K562 (cell line): ENCODE measurements around the gene NKIRAS2. TPM values are rescaled to one million over a fixed set of nuclear protein-coding genes. Genes with fewer than 3 reads are reported as not detected.
A peak's percentile ranks its signal among the peaks of the same experiment; 100 is the strongest.

ENCODE experiments used
- ATAC-seq: fragments of 200-7000 bp; cut with Tn5 transposase; 3 replicates; pipeline ENCODE4 v1.9.1; 2020; ENCODE audit warnings: moderate library complexity
- BruUV-seq: library from RNA; stranded (reverse); fragments of 400-500 nt; replicated peaks from 2 replicates; lab custom pipeline; 2021; lab: Mats Ljungman, UMichigan
- CTCF ChIA-PET: fragments of 300-600 bp; formaldehyde crosslinking; extraction: SDS; loops from one replicate; lab custom pipeline; 2021; ENCODE audit warnings: low intra/inter-chr PET ratio; lab: Yijun Ruan, JAX
- POLR2A ChIA-PET: fragments of 300-600, 350-650 bp; sonication (Branson Sonifier 250); formaldehyde crosslinking; extraction: SDS; loops from one replicate; lab custom pipeline; 2021; ENCODE audit warnings: antibody characterized with exemption, inconsistent platforms; lab: Yijun Ruan, JAX
- DNase-seq, 4 experiments: peaks; one replicate each; pipeline versions ENCODE4 v3.0.0 to v3.0.0-alpha.2; 2011 to 2018; ENCODE audit warnings: low spot score in 3 of 4, mixed read lengths in 3 of 4; ENCODE audit errors: extremely low read depth in 1 of 4
- FAIRE-seq: peaks from 2 replicates; lab custom pipeline; 2011; peaks lifted over from hg19 to GRCh38; lab: Jason Lieb, UNC
- H2AFZ ChIP-seq: 2 replicates; pipeline ENCODE4 v1.6.0; 2011; ENCODE audit warnings: low read depth, low read length, control low read depth, inconsistent platforms
- H3K27ac ChIP-seq: fragments of 200-600 bp; 3 replicates; pipeline ENCODE4 v1.8.0; 2011; ENCODE audit warnings: low read depth, mild to moderate bottlenecking, control low read depth, inconsistent platforms, low read length, moderate library complexity, mixed read lengths; ENCODE audit errors: extremely low read depth
- H3K27me3 ChIP-seq, 2 experiments: fragments of 300-600 bp in 1 of 2; 2 replicates in 1 of 2; 3 replicates in 1 of 2; pipeline versions ENCODE4 v1.6.0 to v1.8.0; 2011; ENCODE audit warnings: inconsistent platforms in 2 of 2, low read length in 2 of 2, mild to moderate bottlenecking in 1 of 2, mixed read lengths in 1 of 2, moderate library complexity in 1 of 2; ENCODE audit not compliant: control insufficient read depth in 2 of 2, insufficient read depth in 2 of 2
- H3K36me3 ChIP-seq: fragments of 300-600 bp; 3 replicates; pipeline ENCODE4 v1.8.0; 2011; ENCODE audit warnings: mild to moderate bottlenecking, low read length, inconsistent platforms; ENCODE audit not compliant: control insufficient read depth, insufficient read depth
- H3K4me1 ChIP-seq, 2 experiments: fragments of 200-600 bp in 1 of 2; replicated peaks in 1 of 2; 2 replicates in 1 of 2; 3 replicates in 1 of 2; pipeline versions ENCODE4 v1.5.1 to v1.8.0; 2011; ENCODE audit warnings: inconsistent platforms in 2 of 2, low read length in 2 of 2, mild to moderate bottlenecking in 1 of 2, mixed read lengths in 1 of 2, moderate library complexity in 1 of 2; ENCODE audit not compliant: control insufficient read depth in 2 of 2, insufficient read depth in 2 of 2
- H3K4me2 ChIP-seq: 2 replicates; pipeline ENCODE4 v1.6.1; 2011; ENCODE audit warnings: low read length, control low read depth, inconsistent platforms, mixed read lengths; ENCODE audit not compliant: insufficient read depth
- H3K4me3 ChIP-seq: fragments of 200-600 bp; sonication (generic), shearing (Covaris generic); 2 replicates; pipeline ENCODE4 v1.5.1; 2016; ENCODE audit warnings: control low read depth, inconsistent platforms
- H3K79me2 ChIP-seq: fragments of 200-600 bp; 3 replicates; pipeline ENCODE4 v1.8.0; 2011; ENCODE audit warnings: low read length, inconsistent platforms; ENCODE audit not compliant: control insufficient read depth, insufficient read depth
- H3K9ac ChIP-seq, 2 experiments: 2 replicates each; pipeline versions ENCODE4 v1.6.0 to v1.6.1; 2011; ENCODE audit warnings: low read depth in 2 of 2, low read length in 2 of 2, control low read depth in 1 of 2, inconsistent platforms in 1 of 2, mild to moderate bottlenecking in 1 of 2, mixed read lengths in 1 of 2; ENCODE audit not compliant: insufficient read depth in 1 of 2
- H3K9me1 ChIP-seq: one replicate; pipeline ENCODE4 v1.6.0; 2011; ENCODE audit warnings: inconsistent platforms, mild to moderate bottlenecking, low read length, moderate library complexity; ENCODE audit not compliant: control insufficient read depth, insufficient read depth
- H3K9me3 ChIP-seq: replicated peaks from 2 replicates; pipeline ENCODE4 v1.5.1; 2011; ENCODE audit warnings: low read depth, low read length, inconsistent platforms; ENCODE audit not compliant: control insufficient read depth, insufficient read depth
- H4K20me1 ChIP-seq: replicated peaks from 2 replicates; pipeline ENCODE4 v1.6.1; 2011; ENCODE audit warnings: low read length, inconsistent platforms, mixed read lengths; ENCODE audit not compliant: control insufficient read depth, insufficient read depth
- BCLAF1 ChIP-seq, 2 experiments: fragments of 450-650 bp in 1 of 2; IDR thresholded peaks; 2 replicates each; pipeline ENCODE4 v1.6.1; 2011 to 2017; ENCODE audit warnings: low read depth in 2 of 2, antibody characterized with exemption in 1 of 2, borderline replicate concordance in 1 of 2, low read length in 1 of 2, mild to moderate bottlenecking in 1 of 2, mixed read lengths in 1 of 2; ENCODE audit not compliant: control insufficient read depth in 1 of 2
- CREB1 ChIP-seq, 2 experiments: sonication (generic) in 1 of 2; formaldehyde crosslinking in 1 of 2; IDR thresholded peaks; 2 replicates each; pipeline versions ENCODE4 v1.6.1 to v1.8.0; 2012 to 2022; ENCODE audit warnings: inconsistent platforms in 1 of 2, mild to moderate bottlenecking in 1 of 2, missing genetic modification reagents in 1 of 2, moderate library complexity in 1 of 2
- E2F8 ChIP-seq: fragments of 450-650 bp; IDR thresholded peaks from 2 replicates; pipeline ENCODE4 v1.7.1; 2018; ENCODE audit warnings: mild to moderate bottlenecking, low read depth; ENCODE audit not compliant: partially characterized antibody
- HMG20B ChIP-seq: fragments of 250-450 bp; sonication (Bioruptor Pico); IDR thresholded peaks from 2 replicates; pipeline ENCODE4 v1.5.0; 2021; ENCODE audit warnings: mild to moderate bottlenecking
- MBD2 ChIP-seq: sonication (generic); IDR thresholded peaks from 2 replicates; pipeline ENCODE4 v1.6.1; 2016; ENCODE audit warnings: low read depth, borderline replicate concordance
- MNT ChIP-seq, 2 experiments: fragments of 450-650 bp; conservative IDR thresholded peaks; 2 replicates each; pipeline ENCODE4 v1.6.1; 2017; ENCODE audit warnings: mild to moderate bottlenecking in 2 of 2, moderate library complexity in 2 of 2
- NKRF ChIP-seq: fragments of 450-650 bp; IDR thresholded peaks from 2 replicates; pipeline ENCODE4 v1.6.1; 2016; ENCODE audit warnings: borderline replicate concordance
- NR3C1 ChIP-seq: sonication (generic); formaldehyde crosslinking; IDR thresholded peaks from 2 replicates; pipeline ENCODE4 v1.8.1; 2022; ENCODE audit warnings: missing genetic modification reagents
- TGIF2 ChIP-seq: sonication (generic); formaldehyde crosslinking; IDR thresholded peaks from 2 replicates; pipeline ENCODE4 v1.8.1; 2022; ENCODE audit warnings: mild to moderate bottlenecking, missing genetic modification reagents, moderate library complexity
- ZKSCAN1 ChIP-seq: fragments of 150-350 bp; IDR thresholded peaks from 2 replicates; pipeline ENCODE4 v1.6.1; 2016; ENCODE audit warnings: low read depth, low read length
- ZNF121 ChIP-seq: sonication (generic); formaldehyde crosslinking; conservative IDR thresholded peaks from 2 replicates; pipeline ENCODE4 v1.8.0; 2022; ENCODE audit warnings: missing genetic modification reagents
- WGBS: fragments of 100-300 bp; shearing (Covaris generic); methylation state at CpG from one replicate; pipeline ENCODE4 v1.1.6; 2016; ENCODE audit warnings: low coverage, mixed read lengths; ENCODE audit not compliant: insufficient coverage; ENCODE audit errors: missing lambda C conversion rate; 5-methylcytosine and 5-hydroxymethylcytosine counted together
- in situ Hi-C: fragments of 300-500 bp; cut with MboI; formaldehyde crosslinking; loops from 4 replicates; pipeline ENCODE4 v1.15.0; 2018; ENCODE audit warnings: inconsistent platforms, mixed read lengths
- intact Hi-C: fragments of 100-400 bp; cut with micrococcal nuclease; formaldehyde crosslinking; loops from 2 replicates; pipeline ENCODE4 v1.14.2; 2022
- polyA plus RNA-seq, 8 experiments: library from polyadenylated mRNA; depleted of rRNA in 4 of 8; stranded (reverse) in 5 of 8; unstranded in 3 of 8; fragments of >200 nt; fragmentation: Nextera tagmentation in 2 of 8; fragmentation: Illumina TruSeq in 1 of 8; extraction: Ambion mirVana in 2 of 8; extraction: Trizol in 1 of 8; gene quantifications; 2 replicates each; pipeline versions ENCODE4 v1.2.1 to v1.2.3, GENCODE V29; 2011 to 2014; ENCODE audit warnings: inconsistent platforms in 1 of 8, missing spikeins in 1 of 8
- total RNA-seq, 7 experiments: library from RNA; depleted of rRNA in 6 of 7; stranded (reverse); fragments of >200 nt in 6 of 7; fragmentation: Illumina TruSeq in 2 of 7; extraction: Trizol in 2 of 7; gene quantifications; 2 replicates each; pipeline versions ENCODE4 v1.2.1 to v1.2.3, GENCODE V29; 2011 to 2021; ENCODE audit warnings: low replicate concordance in 1 of 7

The NKIRAS2 gene
- total and polyA plus RNA-seq, 9 of the 15 experiments (the other 6 are each of a cell fraction or from before 2014, with no cell fraction given) = 10.1 to 65.5 (median 29.8) TPM

GRCh38 chr17:42025191-42025579 lies 5.3 kb downstream of the NKIRAS2 start:
- in situ Hi-C loops = loop anchor here (5.0 kb wide), 1 partner anchor 87 kb away; the partner anchor contains the start of gene DHX58
- POLR2A ChIA-PET = interaction anchor here (1.2 to 4.1 kb wide), 5 partner anchors 8 to 346 kb away, joined by 3 to 29 read pairs (median 4); partner anchors contain the start of gene DNAJC7
- H3K9me3 ChIP-seq = no peaks in the 10 kb centered on the region
- BruUV-seq = no TSS peak
- H3K4me3 ChIP-seq = no peak overlapping the region
- no peak; the same call in 2 of the 3 replicates for ATAC-seq
- H3K36me3 ChIP-seq = peaks cover 34% of the 10 kb centered on the region
- CTCF ChIA-PET = interaction anchor here (0.6 to 2.3 kb wide), 4 partner anchors 13 to 91 kb away, joined by 3 to 23 read pairs (median 7); no protein-coding TSS in a partner anchor
- H3K4me2 ChIP-seq = peak overlapping the region; percentile 14; the same call in 1 of the 2 replicates
- peaks cover 41 to 51% of the 10 kb centered on the region in 2 experiments for H3K4me1 ChIP-seq
- H2AFZ ChIP-seq = peak overlapping the region; percentile 62; the same call in 1 of the 2 replicates
- no peaks in the 10 kb centered on the region for H4K20me1 ChIP-seq
- DNase-seq = no peak
- intact Hi-C loops = loop anchor here (2.0 to 5.0 kb wide), 2 partner anchors 58 to 92 kb away; partner anchors contain the start of gene CNP
- peak overlapping the region in 1 of 2 experiments; percentile 46; a peak in 2 of 4 replicates for H3K9ac ChIP-seq
- H3K27ac ChIP-seq = peak overlapping the region; percentile 84; the same call in 2 of the 3 replicates
- no peaks in the 10 kb centered on the region for H3K9me1 ChIP-seq
- FAIRE-seq = no peak
- no peaks in the 10 kb centered on the region for H3K27me3 ChIP-seq
- peaks cover 13% of the 10 kb centered on the region for H3K79me2 ChIP-seq
- 53% methylated on average over 7 of the region's 8 CpGs for WGBS
- TF ChIP-seq HMG20B (CRISPR knock-in tag) = no peak
- TF ChIP-seq E2F8 = peak; percentile 4
- TF ChIP-seq MBD2 = no peak
- TF ChIP-seq ZKSCAN1 = peak; percentile 4; the same call in 1 of the 2 replicates
- no peak for TF ChIP-seq NKRF
- TF ChIP-seq BCLAF1 (IDR thresholded peaks at IDR 0.05; ENCODE audit: borderline replicate concordance in 1 of 2, control insufficient read depth in 1 of 2, low read depth in 2 of 2, low read length in 1 of 2) = no peak
- no peak for TF ChIP-seq TGIF2 (CRISPR knock-in tag)
- no peak for TF ChIP-seq CREB1 (IDR thresholded peaks at IDR 0.05)
- no peak for TF ChIP-seq CREB1 (CRISPR knock-in tag; IDR thresholded peaks at IDR 0.05)
- TF ChIP-seq MNT (conservative IDR thresholded peaks at IDR 0.05) = no peak
- TF ChIP-seq ZNF121 (CRISPR knock-in tag) = no peak
- TF ChIP-seq NR3C1 = no peak
